ENCODE results near the gene MLXIPL.

The MLXIPL gene

GRCh38 chr7:73549176-73549575, 75.1 kb downstream of the MLXIPL start:
- no peak for DNase-seq (ENCODE audit: low read depth)

GRCh38 chr7:73547841-73548240, 76.5 kb downstream of the MLXIPL start:
- DNase-seq (ENCODE audit: low read depth) = no peak

GRCh38 chr7:73544678-73545077, 79.6 kb downstream of the MLXIPL start:
- no peak for DNase-seq (ENCODE audit: low read depth)

Measured in activated T-cell treated with anti-CD3 and anti-CD28 coated beads for 48 hours (primary cell).